Skin epidermis (tissue), 12 donors: Measurements from ENCODE around the gene FYB2.
A peak's percentile ranks its signal among the peaks of the same experiment; 100 is the strongest.
"Not testable (repeated sequence)": the region's sequence is repeated elsewhere in the genome, so short reads cannot be mapped to it uniquely, and the experiment has no call there.

Experiments used
- H3K27ac ChIP-seq, 21 experiments: fragments of 200-600 bp; sonication (generic) in 11 of 21; one replicate each; pipeline ENCODE4 v1.5.0; 2020; ENCODE audit warnings: mild to moderate bottlenecking in 3 of 21, inconsistent platforms in 2 of 21, moderate library complexity in 2 of 21
- H3K4me3 ChIP-seq, 7 experiments: fragments of 200-600 bp; sonication (generic) in 2 of 7; one replicate each; pipeline ENCODE4 v1.5.0; 2020; ENCODE audit warnings: inconsistent platforms in 2 of 7, mild to moderate bottlenecking in 2 of 7, moderate library complexity in 1 of 7

Gene FYB2

DNA sequence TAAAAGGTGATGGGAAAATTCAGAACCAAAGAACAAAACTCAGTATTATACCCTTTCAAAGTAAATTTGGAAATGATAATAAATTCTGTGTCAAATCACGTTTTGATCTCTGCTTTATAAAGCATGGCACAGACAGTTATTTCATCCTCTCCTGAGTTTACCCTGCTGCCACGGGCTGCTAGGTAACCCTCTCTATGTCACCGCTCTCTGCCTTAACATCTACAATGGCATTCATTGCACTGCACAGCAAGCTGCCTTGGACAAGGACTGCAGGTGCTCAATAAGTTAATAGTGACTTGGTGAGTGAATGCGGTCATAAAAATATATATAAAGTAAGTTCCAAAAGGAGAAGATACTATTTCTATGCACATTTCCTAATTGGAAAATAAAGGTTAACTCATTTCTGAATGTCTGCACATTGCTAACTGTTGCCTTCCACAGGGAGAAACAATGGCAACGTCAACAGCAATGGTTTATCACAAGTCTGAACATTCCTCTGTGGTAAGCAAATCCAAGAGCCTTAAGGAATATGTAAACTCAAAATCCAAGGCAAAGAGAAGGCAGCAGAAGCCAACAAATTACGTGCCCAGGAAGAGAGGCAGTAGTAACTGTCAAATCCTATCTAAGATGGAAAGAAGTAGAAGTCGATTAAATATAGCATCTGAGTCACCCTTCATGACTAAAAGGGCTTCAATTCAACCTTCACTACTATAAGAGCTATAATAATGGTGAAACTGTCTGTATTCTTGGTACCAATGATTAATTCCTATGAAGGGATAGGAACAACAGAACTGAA lies 19.4 kb downstream of the FYB2 start:
- Histone ChIP-seq H3K27ac (no peak overlapping the region), H3K4me3 (no peak overlapping the region)

DNA sequence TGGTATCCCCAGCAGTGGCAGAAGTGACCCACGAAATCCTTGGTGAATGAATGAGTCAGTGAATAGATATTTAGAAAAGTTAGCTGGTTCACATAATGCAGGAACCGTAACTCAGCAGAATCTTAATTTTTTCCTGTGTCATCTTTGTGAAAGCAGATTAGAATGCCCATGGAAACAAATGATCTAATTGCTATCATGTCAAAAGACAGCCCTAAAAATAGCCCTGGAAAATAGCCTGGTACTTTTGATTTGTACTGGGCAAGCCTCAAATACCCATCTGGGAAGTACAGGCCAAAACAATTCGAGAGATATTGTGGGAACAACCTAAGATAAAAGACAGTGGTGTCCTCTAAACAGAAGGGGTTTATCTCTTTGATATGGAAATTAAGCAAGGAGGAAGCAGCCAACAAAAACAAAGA lies 21.1 kb downstream of the FYB2 start:
- Histone ChIP-seq H3K27ac (no peak overlapping the region), H3K4me3 (no peak overlapping the region)

DNA sequence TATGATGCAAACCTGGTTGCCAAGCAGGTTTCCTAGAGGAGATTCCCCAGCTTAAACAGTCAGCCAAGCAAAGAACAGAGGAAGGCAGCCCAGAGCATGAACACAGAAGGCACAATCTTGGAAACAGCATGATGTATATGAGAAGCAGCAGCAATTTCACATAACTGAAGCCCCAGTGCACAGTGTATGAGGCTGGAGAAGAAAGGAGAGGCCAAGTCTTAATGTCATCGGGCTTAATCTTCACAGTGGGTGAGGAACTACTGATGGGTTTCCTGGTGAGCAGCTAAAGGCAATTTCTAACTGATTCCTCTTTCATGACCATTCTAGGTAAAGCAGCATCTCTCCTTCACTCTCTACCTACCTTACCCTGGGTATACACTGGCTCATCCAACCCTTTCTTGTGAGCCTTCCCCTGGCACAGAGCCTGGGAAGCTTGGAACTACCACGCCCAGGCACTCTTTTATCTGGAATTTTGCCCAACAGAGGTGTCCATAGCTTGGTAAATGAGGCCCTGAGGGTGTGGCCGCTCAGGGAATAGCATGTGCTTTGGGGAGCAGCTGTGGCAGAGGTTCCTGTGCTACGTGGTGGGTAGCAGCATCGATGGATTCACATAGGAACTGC lies 22.0 kb downstream of the FYB2 start:
- Histone ChIP-seq H3K27ac (no peak overlapping the region), H3K4me3 (no peak overlapping the region)

DNA sequence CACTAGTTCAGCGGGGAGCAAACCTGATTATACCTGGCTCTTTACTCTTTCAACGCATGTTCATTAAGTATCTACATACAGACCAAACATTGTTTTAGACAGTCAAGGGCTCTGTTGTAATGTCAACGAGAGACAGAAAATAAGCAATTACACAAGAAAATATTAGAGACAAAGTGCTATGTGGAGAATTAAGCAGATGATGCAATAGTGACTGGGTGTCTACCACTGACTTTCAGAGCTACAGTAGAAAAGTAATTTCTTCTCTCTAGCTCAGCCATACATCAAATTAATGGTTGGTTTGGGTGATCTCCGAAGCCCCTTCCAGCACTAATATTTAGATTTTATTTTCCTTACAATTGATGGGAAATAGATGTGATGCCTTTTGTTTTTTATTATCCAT lies 23.3 kb downstream of the FYB2 start:
- Histone ChIP-seq H3K27ac (no peak overlapping the region), H3K4me3 (no peak overlapping the region)

DNA sequence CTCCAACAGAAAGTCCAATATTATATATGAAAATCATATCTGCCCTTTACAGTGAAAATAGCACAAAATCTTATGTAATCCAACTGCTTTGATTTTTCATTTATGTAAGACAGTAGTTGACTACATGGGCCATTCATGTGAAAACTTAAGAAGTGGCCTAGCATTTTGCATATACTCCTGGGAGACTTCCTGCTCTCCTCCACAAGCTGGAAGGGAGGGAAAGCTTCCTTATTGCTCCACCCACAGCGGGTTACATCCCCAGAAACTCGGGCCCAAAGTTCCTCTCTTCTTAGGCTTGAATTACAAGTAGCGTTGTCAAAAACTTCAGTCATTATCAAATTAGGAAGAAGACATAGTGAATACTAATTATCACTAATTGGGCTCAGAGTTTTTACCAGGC lies 29.2 kb downstream of the FYB2 start:
- H3K27ac ChIP-seq, result no peak overlapping the region
- no peak overlapping the region for H3K4me3 ChIP-seq

DNA sequence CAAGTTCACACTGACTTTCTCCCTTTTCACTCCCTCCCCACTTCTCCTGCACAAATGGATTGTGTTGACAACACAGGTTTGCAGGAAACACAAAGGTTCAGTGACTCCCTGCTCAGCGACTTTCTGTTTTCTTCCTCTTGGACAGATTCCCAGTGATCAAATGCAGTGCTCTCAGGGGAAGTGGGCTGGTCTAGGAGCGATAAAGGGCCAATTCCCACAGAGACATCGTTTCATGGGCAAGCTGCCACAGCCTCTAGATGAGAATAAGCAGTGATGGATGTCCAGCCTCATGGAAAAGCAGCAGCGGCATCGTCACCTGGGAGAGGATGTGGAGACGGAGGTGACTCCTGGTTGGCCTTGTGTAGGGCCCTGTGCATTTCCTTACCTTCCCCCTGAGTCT lies 30.6 kb downstream of the FYB2 start:
- Histone ChIP-seq H3K4me3 (no peak overlapping the region), H3K27ac (no peak overlapping the region)

DNA sequence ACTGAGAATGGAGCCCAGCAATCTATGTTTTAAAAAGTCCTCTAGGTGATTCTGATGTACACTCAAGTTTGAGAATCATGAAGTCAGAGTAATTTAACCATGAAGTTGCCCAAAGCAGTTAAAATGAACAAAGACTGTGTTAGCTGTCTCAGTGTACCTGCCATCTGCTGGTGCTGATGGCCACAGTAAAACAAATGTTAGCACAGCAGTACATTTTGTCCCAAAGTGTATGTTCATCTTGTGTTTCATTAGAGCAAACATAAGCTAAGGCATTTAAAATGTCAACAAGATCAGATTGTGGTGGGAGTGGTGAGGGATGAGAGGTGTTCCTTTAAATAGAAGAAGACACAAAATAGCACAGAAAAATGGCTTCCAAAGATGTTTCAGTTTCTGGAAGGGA lies 31.1 kb downstream of the FYB2 start:
- H3K27ac ChIP-seq, result no peak overlapping the region
- H3K4me3 ChIP-seq, result no peak overlapping the region

DNA sequence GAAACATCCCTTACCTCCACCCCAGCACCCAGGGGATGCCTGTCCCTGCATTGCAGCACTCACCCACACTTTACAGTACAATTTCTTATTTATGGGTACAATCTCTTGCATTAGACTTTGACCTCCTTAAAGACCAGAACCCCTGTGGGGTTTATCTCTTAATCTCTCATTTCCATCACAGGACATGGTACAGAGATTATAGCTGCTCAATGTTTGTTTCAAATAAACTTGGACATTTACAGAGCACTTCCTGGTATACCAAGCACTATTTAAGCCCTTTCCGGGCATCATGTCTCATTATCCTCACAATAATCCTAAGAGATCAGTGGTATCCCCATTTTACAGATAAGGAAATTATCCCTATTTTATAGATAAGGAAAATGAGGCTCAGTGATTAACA lies 31.9 kb downstream of the FYB2 start:
- Histone ChIP-seq H3K4me3 (no peak overlapping the region), H3K27ac (no peak overlapping the region)

DNA sequence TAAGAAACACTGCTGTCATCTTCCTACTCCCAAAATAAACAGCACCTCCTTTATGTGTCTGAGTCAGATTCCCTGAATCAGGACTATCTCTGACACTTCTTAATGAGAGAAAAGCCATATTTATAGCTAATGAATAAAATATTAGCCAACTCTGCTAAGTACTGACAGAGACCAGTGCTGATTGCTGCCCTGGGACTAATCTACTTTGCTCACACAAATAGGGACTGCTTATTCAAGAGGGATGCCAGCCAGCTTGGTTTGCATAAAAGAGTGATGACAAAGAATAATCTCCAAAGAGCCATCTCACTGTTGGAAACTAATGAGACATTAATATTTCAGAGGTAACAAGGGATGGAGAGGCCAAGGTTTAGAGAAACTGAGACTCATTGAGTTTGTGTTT lies 36.4 kb downstream of the FYB2 start:
- Histone ChIP-seq H3K4me3 (no peak overlapping the region), H3K27ac (no peak overlapping the region)

DNA sequence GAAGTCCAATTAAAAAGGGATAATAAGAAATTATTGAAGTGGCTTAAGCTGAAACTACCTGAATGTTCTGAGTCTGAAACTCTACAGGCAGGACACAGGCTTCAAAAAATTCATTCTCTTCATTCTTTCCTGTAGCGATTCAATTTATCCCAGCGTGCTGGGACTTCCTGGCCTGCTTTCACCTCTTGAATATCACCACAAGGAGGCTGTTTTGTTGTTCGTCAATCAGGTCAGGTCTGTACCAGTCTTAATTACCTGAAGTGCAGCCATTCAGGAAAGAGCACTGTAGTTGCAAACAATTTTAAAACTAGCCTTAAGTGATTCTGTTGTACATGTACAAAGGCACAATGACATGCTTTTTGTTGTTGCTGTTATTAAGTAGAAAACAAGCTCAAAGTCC lies 38.4 kb downstream of the FYB2 start:
- Histone ChIP-seq H3K4me3 (no peak overlapping the region), H3K27ac (no peak overlapping the region)

DNA sequence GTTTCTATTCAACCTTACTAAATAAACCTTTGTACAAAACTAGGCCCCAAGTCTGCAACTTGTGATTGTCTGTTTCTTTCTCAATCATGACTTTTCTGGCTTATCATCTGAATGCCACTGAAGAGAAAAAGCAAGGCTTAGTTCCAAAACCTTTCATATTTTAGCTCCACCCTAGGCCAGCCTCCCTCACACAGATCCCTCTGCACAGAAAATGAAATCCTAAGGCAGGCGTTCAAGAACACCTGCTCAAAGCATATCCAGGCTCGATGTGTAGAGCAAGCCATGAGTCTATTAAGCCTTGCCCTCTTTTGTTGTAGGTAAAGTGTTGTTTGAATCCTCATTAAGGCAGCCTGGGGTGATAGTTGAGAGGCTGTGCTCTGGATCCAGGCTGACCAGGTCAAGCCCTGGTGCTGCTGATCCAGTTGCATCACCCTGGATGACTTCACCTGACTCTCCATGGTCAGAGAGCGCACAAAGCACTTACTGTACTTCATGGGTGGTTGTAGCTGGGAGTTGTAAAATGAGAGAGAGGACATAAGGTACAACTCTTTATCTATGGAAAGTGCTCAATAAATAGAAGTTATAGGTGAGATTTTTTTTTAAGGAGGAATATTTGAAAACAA lies 39.0 kb downstream of the FYB2 start:
- Histone ChIP-seq H3K4me3 (no peak overlapping the region), H3K27ac (no peak overlapping the region)

DNA sequence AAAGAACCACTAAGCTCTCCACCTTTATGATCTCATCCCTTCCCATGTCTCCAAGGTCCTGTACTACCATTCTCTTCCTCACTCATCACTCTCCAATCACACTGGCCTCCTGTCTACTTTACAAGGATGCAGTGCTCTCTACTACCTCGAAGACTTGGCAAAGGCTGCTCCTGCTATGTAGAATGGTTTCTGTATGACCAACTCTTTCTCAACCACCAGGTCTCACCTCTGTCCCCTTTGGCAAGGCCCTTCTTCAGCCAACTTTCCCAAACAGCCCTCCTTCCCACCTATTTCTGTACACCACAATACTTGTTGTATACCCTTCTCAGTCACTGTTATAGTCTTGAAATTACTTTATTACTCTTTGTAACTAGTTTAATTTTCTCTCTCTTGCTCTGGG lies 41.2 kb downstream of the FYB2 start:
- no peak overlapping the region for H3K4me3 ChIP-seq
- H3K27ac ChIP-seq, result no peak overlapping the region

DNA sequence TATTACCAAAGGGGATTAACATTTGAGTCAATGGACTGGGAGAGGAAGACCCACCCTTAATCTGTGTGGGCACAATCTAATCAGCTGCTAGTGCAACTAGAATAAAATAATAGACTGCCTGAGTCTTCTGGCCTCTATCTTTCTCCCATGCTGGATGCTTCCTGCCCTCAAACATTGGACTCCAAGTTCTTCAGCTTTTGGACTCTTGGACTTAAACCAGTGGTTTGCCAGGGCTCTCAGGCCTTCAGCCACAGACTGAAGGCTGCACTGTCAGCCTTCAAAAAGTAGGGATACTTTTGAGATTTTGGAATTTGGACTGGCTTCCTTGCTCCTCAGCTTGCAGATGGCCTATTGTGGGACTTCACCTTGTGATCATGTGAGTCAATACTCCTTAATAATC lies 44.5 kb downstream of the FYB2 start:
- not testable (repeated sequence) for H3K27ac ChIP-seq, H3K4me3 ChIP-seq

DNA sequence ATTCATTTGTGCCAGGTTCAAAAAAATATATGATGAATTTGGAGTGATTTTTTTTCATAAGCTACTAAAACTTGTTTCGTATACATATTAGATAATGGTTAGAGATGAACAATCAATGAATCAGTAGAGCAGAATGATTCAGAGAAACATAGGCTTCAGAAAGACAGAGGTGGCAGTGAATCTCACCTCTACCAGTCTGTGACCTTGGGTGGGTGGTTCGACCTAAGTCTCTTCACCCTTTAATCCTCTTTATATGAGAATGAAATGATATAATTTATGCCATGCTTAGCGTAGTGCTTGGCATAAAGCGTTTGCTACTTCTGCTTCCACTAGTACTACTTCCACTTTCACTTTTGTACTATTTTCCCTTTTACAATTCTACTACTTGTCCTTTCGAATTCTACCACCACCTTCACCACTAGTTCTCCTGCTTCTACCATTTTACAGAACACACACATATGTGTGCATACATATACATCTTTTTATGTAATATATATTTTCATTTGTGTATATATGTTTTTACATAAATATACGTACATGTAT lies 45.1 kb downstream of the FYB2 start:
- peak overlapping the region in 1 of 7 experiments; percentile 3 for H3K4me3 ChIP-seq

DNA sequence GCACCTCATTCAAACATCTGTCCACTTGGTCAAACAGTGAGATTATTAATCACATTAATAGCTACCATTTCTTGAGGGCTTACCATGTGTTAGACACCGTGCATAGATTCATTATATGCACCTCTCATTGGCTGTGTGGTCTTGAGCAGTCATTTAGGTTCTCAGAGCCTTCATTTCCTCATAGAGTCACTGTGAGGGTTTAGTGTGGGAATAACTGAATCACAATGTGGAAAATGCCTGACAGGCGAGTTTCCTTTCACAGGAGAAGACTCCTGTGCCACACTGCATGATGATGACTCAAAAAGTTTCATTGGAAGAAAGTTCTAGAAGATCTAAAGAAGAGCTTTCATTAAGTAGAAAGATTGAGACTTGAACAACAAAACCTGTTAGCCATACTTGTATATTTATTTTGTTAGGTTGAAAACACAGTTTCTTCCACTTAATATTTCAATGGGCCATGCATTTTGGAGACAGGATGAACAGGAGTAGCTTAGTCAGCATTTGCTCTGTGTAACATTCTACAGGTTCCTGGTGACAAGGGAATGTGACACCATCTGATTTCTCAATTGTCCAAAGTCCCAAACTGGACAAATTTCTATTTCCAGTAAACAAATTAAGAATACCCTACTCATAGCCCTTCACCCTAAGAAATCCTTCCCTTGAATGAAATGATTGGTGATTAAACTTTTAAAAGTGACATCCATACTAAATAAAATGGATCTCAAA lies 45.7 kb downstream of the FYB2 start:
- Histone ChIP-seq H3K4me3 (no peak overlapping the region), H3K27ac (no peak overlapping the region)

More for the DNA sequence above, 45.1 kb downstream of the FYB2 start:
- H3K27ac ChIP-seq, result no peak overlapping the region

DNA sequence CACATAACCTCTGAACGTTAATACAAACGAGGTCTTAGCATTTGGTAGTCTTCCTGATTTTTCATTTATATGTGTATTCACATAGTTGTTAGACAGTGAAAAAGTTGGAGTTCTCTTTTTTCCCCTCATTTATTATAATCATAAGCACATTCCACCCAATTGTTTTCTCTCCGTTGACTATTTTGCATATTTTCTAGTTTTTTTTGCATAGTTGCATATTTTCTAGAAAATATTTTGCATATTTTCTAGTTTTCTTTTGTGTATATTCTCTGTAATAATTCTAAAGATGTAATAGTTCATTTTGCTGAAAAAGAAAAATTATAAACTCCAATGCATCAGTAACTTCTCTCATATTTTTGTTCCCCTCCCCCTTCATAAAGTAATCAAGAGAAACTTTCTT lies 47.5 kb downstream of the FYB2 start:
- H3K27ac ChIP-seq, result no peak overlapping the region
- no peak overlapping the region for H3K4me3 ChIP-seq

DNA sequence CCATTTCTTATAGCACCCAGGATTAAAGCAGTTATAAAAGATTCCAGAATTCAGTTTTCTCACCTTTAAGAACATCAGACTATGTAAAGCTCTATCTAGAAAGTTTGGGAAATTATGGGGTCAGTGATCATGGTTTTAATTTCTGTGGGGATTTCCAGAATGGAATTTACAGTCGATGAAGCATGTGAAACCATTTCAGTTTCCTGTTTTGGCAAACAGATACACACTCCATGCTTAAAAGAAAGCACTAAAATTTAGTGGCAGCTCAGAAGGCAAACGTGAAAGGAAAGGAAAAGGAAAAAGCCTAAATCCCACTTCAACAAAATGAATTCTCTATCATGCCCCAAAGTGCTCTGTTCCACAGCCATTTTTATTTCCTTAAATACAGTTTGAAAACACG lies 60.4 kb downstream of the FYB2 start:
- Histone ChIP-seq H3K4me3 (no peak overlapping the region), H3K27ac (no peak overlapping the region)

DNA sequence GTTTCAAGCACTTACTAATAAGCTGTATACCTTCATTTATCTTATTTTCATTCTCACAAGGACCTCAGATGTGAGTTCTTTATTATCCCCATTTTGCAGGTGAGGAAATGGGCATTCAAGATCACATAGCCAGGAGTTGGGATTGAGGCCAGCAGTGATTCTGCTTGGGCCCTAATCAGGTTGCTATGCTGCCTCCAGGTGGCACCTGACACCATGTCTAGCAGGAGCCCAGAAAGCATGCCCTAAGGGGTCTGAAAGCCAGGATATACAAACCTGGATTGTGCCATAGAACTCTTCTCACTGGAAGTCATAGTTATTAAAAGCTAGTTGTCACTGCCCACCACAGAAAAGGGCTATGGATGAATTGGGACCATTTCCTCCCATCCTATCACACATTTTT lies 61.1 kb downstream of the FYB2 start:
- Histone ChIP-seq H3K27ac (no peak overlapping the region), H3K4me3 (no peak overlapping the region)

DNA sequence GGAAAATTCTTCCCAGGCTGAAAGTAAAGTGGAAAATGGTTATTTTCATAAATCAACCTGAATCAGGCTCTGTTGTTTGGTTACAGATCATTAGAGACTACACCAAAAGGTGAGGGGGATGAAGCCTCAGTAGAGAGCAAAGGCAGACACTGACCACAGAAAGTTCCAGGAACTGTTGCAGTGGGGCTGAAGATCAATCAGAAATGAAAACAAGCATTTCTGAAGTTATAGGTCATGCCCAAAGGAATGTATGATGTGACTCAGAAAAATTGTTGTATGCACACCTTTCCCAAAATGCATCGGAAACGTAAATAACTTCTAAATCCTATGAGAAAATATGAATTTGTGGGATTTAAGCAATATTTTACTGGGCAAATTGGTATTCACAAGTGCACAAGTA lies 63.3 kb downstream of the FYB2 start:
- H3K4me3 ChIP-seq, result no peak overlapping the region
- H3K27ac ChIP-seq, result no peak overlapping the region

DNA sequence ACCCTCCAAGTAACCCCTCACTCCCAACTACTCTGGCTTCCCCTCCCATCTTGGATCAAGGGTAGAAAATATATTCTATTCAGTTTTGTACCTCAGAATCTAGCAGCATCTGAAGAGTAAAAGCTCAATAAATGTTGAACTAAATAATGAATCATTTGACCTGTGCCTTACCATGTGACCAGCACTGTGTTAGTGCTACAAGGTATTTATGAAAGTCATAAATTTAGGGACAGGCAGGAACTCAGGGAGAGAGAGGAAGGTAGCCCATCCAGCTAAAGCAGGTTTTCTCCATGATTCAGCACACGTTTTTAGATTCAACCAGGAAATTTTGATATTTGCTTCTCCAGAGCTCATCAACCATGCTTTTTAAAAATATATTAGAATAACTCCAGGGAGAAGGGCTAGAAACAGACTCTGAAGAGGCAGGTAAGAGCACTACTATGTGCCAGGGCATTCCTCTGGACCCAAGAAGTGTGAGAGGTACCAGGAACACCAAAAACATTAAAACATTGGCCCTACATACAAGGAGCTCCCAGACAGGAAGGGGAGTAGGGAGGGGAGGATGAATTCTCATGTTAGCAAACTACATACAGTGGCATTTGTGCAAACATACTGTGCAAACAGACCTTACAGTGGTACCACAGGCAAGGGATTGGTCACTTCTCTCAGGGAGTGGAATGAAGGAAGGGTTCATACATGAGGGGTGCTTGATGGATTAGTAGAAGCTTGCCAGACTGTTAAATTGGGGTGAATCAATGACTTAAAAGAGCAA lies 64.3 kb downstream of the FYB2 start:
- H3K27ac ChIP-seq, result no peak overlapping the region
- no peak overlapping the region for H3K4me3 ChIP-seq
